CD4-positive, alpha-beta T cell treated with Interleukin-21 for 1 hour (primary cell): ENCODE results near the gene APOB.
"Not testable (repeated sequence)": the region's sequence is repeated elsewhere in the genome, so short reads cannot be mapped to it uniquely, and the experiment has no call there.

Experiments
- DNase-seq: peaks from one replicate; pipeline ENCODE4 v3.0.0-alpha.2; 2020

APOB gene

GRCh38 chr2:21033237-21034155 lies 10.4 kb downstream of the APOB start:
- no peak for DNase-seq

DNA sequence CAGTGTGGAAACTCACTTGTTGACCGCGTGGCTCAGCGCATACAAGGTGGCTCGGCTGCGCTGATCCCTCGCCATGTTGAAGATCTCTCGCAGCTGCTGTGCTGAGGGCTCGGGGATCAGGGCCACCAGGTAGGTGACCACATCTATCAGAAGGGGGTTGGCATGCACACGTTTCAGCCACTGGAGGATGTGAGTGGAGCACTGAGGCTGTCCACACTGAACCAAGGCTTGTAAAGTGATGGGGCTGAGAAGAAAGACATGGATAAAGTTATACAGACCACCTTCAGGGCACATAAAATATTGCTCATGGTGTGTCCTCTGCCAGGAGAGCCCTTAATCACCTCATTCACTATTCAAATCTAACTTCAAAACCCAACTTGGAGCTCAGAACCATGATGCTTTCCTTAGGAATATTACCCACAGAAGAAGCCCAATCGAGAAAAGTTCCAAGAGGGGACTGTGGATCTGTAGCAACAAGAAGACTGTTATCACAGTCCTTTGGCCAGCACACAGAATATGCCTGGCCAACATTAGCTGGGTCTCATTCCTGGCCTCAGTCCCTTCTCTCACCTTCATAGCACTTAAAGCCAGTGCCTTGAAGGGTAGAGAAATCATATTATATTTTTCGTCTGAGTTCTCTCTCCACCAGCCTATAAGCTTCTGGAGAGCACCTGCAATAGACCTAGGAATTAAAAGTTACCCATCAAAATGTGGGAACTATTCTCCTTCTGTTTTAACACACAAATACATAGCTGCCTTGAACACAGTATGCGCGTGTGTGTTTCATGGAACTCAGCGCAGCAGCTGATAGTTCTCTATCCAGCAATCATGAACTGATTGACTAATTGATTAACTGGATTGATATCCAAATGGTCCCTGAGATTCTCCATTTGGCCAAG lies 11.3 kb downstream of the APOB start:
- no peak for DNase-seq

GRCh38 chr2:21030983-21031968 lies 12.6 kb downstream of the APOB start:
- DNase-seq, result no peak

GRCh38 chr2:21029519-21029918 lies 14.4 kb downstream of the APOB start:
- DNase-seq, result no peak

- not testable (repeated sequence) for DNase-seq
These were observed 14.9 kb downstream of the APOB start for GRCh38 chr2:21028951-21029350.

DNA sequence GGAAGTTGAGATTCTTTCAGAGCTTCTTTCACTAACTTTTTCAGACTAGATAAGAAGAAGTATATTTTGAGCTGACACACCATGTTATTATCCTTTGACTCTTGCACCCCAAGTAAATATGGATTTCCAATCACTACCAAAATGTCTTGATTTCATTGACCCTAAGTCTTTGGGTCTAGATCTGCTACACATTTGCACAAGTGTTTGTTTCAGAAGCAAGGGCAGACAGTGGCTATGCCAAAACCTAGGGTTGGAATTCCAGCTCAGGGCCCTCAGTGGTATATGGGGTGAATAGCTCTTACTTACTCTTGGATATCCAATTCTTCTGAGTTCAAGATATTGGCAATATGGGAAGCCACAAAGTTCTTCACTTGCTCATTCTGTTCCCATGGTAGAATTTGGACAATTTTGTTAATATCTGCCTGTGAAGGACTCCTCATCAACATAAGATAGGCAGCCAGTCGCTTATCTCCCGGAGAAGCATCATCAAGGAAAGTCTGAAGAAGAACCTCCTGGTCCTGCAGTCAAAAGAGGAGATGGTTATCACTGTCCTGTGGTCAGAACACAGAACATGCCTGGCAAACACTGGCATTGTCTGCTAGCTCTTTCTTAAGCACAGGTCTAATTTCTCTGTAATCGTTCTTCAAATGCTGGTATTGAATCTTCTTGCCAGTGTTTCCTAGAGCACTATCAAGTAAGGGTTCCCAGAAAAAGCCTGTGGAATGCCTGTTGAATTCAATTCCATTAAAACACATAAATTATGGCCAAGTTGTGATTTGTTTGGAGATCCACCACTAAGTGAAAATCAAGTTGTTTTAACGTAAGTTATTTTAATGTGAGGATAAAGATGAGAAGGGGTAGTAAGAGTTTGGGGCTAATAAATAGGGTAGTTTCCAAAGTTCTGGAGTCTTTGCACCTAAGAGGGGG lies 15.6 kb downstream of the APOB start:
- no peak for DNase-seq

- DNase-seq, result no peak
These were observed 17.2 kb downstream of the APOB start for GRCh38 chr2:21026479-21027282.

GRCh38 chr2:21025690-21026478 lies 18.0 kb downstream of the APOB start:
- no peak for DNase-seq

- no peak for DNase-seq
These were observed 19.0 kb downstream of the APOB start for GRCh38 chr2:21024722-21025389.

DNA sequence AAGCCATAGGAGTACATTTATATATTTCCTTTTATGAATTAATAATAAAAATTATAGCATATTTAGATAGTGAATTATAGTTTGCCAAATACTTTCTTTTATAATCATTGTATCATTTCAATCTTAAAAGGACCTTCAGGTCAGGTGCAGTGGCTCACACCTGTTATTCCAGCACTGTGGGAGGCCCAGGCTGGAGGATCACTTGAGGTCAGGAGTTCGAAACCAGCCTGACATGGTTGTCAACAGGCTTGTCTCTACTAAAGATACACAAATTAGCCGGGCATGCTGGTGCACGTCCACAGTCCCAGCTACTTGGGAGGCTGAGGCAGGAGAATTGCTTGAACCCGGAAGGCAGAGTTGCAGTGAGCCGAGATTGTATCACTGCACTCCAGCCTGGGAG lies 19.7 kb downstream of the APOB start:
- no peak for DNase-seq

DNA sequence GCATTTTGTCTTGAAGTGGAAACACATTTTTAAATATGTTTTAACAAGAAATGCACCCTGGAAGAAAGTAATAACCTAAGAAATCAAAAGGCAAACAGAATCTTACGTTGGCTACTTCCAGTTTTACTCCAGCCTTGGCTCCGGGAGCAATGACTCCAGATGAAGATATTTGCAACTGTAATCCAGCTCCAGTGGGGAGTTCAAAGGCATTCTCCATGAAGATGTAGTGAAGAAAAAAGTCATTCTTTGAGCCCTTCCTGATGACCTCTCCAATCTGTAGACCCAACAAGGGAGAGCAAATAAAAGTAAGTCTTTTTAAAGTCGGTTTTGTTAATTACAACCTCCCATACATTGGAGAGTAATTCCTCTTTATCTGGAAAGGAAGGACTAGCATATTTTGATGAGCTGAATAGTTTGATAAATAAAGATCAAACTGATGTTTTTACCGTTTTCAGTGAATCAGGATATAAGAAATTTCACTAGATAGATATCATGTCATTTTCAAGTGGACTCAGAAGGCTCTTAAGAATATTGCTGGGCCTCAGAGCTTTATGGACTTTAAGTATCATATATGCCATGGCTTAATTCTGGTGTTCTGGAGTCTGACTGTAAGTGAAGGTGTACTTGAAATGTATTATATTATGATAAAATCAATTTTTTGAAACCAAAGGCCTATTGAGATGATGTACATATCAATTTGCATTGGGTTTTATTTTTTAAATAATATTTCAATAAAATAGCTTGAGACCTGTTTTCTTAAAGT lies 20.3 kb downstream of the APOB start:
- no peak for DNase-seq

- DNase-seq, result no peak
These were observed 21.0 kb downstream of the APOB start for GRCh38 chr2:21022792-21023367.

- no peak for DNase-seq
These were observed 22.4 kb downstream of the APOB start for GRCh38 chr2:21021430-21021829.

- no peak for DNase-seq
These were observed 23.1 kb downstream of the APOB start for GRCh38 chr2:21020668-21021288.

GRCh38 chr2:21020031-21020667 lies 23.7 kb downstream of the APOB start:
- no peak for DNase-seq

GRCh38 chr2:21019678-21020021 lies 24.2 kb downstream of the APOB start:
- DNase-seq, result no peak
